CD4-positive, alpha-beta memory T cell (primary cell): ENCODE measurements around the gene ACTBL2. TPM values are rescaled to one million over a fixed set of nuclear protein-coding genes. Genes with fewer than 3 reads are reported as not detected.
"Not testable (repeated sequence)": the region's sequence is repeated elsewhere in the genome, so short reads cannot be mapped to it uniquely, and the experiment has no call there.

Source experiments
- CTCF ChIA-PET: fragments of 350-600 bp; sonication (Branson Sonifier 250); formaldehyde crosslinking; loops from one replicate; lab custom pipeline; 2021; ENCODE audit warnings: inconsistent platforms; ENCODE audit not compliant: partially characterized antibody; lab: Charles Lee
- POLR2A ChIA-PET: fragments of 350-600 bp; sonication (Branson Sonifier 250); formaldehyde crosslinking; loops from one replicate; lab custom pipeline; 2021; ENCODE audit not compliant: partially characterized antibody; lab: Charles Lee
- DNase-seq, 5 donors: peaks; one replicate each; pipeline versions ENCODE4 v3.0.0 to v3.0.0-alpha.2; 2020 to 2022; ENCODE audit warnings: mixed read lengths in 1 of 5
- H3K27ac ChIP-seq: one replicate; pipeline ENCODE4 v1.7.0; 2013; ENCODE audit warnings: low read depth, low read length
- H3K27me3 ChIP-seq: 2 replicates; pipeline ENCODE4 v1.7.0; 2013; ENCODE audit warnings: mild to moderate bottlenecking, low read length, moderate library complexity; ENCODE audit not compliant: insufficient read depth
- H3K36me3 ChIP-seq: 2 replicates; pipeline ENCODE4 v1.7.0; 2013; ENCODE audit warnings: mild to moderate bottlenecking, low read length, moderate library complexity; ENCODE audit not compliant: insufficient read depth
- H3K4me1 ChIP-seq: 2 replicates; pipeline ENCODE4 v1.7.0; 2013; ENCODE audit warnings: mild to moderate bottlenecking, low read length, moderate library complexity; ENCODE audit not compliant: insufficient read depth
- H3K4me3 ChIP-seq, 2 donors: one replicate each; pipeline ENCODE4 v1.7.0; 2013; ENCODE audit warnings: low read length in 2 of 2, mild to moderate bottlenecking in 1 of 2
- H3K9me3 ChIP-seq, 2 donors: one replicate each; pipeline ENCODE4 v1.7.0; 2013; ENCODE audit warnings: low read length in 2 of 2, control low read depth in 1 of 2; ENCODE audit not compliant: control insufficient read depth in 1 of 2
- H3K27ac Mint-ChIP-seq, 7 donors: one replicate each; pipeline ENCODE4 v1.8.0; 2020 to 2021; ENCODE audit warnings: mixed read lengths in 7 of 7, mild to moderate bottlenecking in 6 of 7, inconsistent platforms in 3 of 7, moderate library complexity in 3 of 7
- H3K27me3 Mint-ChIP-seq, 2 donors: one replicate each; pipeline ENCODE4 v1.8.0; 2020 to 2021; ENCODE audit warnings: mixed read lengths in 2 of 2
- H3K36me3 Mint-ChIP-seq, 2 donors: one replicate each; pipeline ENCODE4 v1.8.0; 2020 to 2021; ENCODE audit warnings: mixed read lengths in 2 of 2, inconsistent platforms in 1 of 2, mild to moderate bottlenecking in 1 of 2
- H3K4me1 Mint-ChIP-seq, 4 donors: one replicate each; pipeline ENCODE4 v1.8.0; 2020 to 2021; ENCODE audit warnings: mixed read lengths in 4 of 4, mild to moderate bottlenecking in 1 of 4
- H3K4me3 Mint-ChIP-seq, 8 donors: one replicate each; pipeline ENCODE4 v1.8.0; 2020 to 2021; ENCODE audit warnings: mixed read lengths in 8 of 8, mild to moderate bottlenecking in 7 of 8, moderate library complexity in 6 of 8, inconsistent platforms in 3 of 8
- H3K9me3 Mint-ChIP-seq, 8 donors: one replicate each; pipeline ENCODE4 v1.8.0; 2020 to 2021; ENCODE audit warnings: mixed read lengths in 8 of 8, mild to moderate bottlenecking in 5 of 8, inconsistent platforms in 3 of 8, moderate library complexity in 1 of 8
- intact Hi-C: fragments of 100-400 bp; cut with micrococcal nuclease; formaldehyde crosslinking; loops from one replicate; pipeline ENCODE4 v1.15.1; 2023
- polyA plus RNA-seq, 2 donors: library from polyadenylated mRNA; unstranded; fragments of 300-500 nt; fragmentation: Illumina TruSeq; gene quantifications; one replicate each; pipeline ENCODE4 v1.2.3, GENCODE V29; 2021
- total RNA-seq, 2 experiments: library from RNA; stranded (reverse); gene quantifications; one replicate each; pipeline ENCODE4 v1.2.3, GENCODE V29; 2021

The ACTBL2 gene
- total RNA-seq, result not detected
- polyA plus RNA-seq, result not detected

GRCh38 chr5:57482671-57483106 lies at the start of gene ACTBL2:
TSS of gene ACTBL2 (minus strand) at chr5:57482811. CDS start at chr5:57482707, 104 bp downstream.
- no peak within 1 kb of the TSS for H3K4me3 ChIP-seq
- DNase-seq, result no peak
- Mint-ChIP-seq H3K4me3 (no peak within 1 kb of the TSS), H3K27me3 (peaks cover 6% of the 10 kb centered on the region in 2 donors), H3K27ac (no peak within 1 kb of the TSS), H3K4me1 (no peaks in the 10 kb centered on the region), H3K9me3 (peaks cover 0 to 3% (median 0%) of the 10 kb centered on the region in 8 donors), H3K36me3 (no peaks in the 10 kb centered on the region)
- H3K9me3 ChIP-seq, result no peaks in the 10 kb centered on the region
- intact Hi-C loops, result no loop called here
- no peaks in the 10 kb centered on the region for H3K4me1 ChIP-seq
- CTCF ChIA-PET, result no interaction called here
- H3K27me3 ChIP-seq, result peaks cover 4% of the 10 kb centered on the region
- H3K36me3 ChIP-seq, result no peaks in the 10 kb centered on the region
- POLR2A ChIA-PET, result no interaction called here
- H3K27ac ChIP-seq, result no peak within 1 kb of the TSS

- H3K27me3 ChIP-seq, result no peaks in the 10 kb centered on the region
- H3K27ac Mint-ChIP-seq, result no peak overlapping the region
- H3K9me3 Mint-ChIP-seq, result peaks cover 0 to 1% (median 0%) of the 10 kb centered on the region in 8 donors
- no peak overlapping the region for H3K4me3 Mint-ChIP-seq
- H3K27ac ChIP-seq, result no peak overlapping the region
- ChIA-PET CTCF (no interaction called here), POLR2A (no interaction called here)
- H3K4me3 ChIP-seq, result no peak overlapping the region
- peaks cover 0 to 5% of the 10 kb centered on the region in 2 donors for H3K27me3 Mint-ChIP-seq
- intact Hi-C loops, result no loop called here
- H3K36me3 Mint-ChIP-seq, result no peaks in the 10 kb centered on the region
- no peaks in the 10 kb centered on the region for H3K4me1 ChIP-seq
- H3K36me3 ChIP-seq, result no peaks in the 10 kb centered on the region
- H3K9me3 ChIP-seq, result no peaks in the 10 kb centered on the region
- no peak for DNase-seq
- no peaks in the 10 kb centered on the region for H3K4me1 Mint-ChIP-seq
Observed at GRCh38 chr5:57531333-57531732, 48.7 kb upstream of the ACTBL2 start.

GRCh38 chr5:57529864-57530263 lies 47.3 kb upstream of the ACTBL2 start:
- ChIA-PET CTCF (no interaction called here), POLR2A (no interaction called here)
- no peaks in the 10 kb centered on the region for H3K36me3 ChIP-seq
- no peaks in the 10 kb centered on the region for H3K27me3 ChIP-seq
- H3K4me3 ChIP-seq, result no peak overlapping the region
- Mint-ChIP-seq H3K36me3 (no peaks in the 10 kb centered on the region), H3K9me3 (peaks cover 0 to 1% (median 0%) of the 10 kb centered on the region in 8 donors), H3K4me1 (no peaks in the 10 kb centered on the region), H3K27me3 (peaks cover 0 to 5% of the 10 kb centered on the region in 2 donors), H3K27ac (no peak overlapping the region), H3K4me3 (no peak overlapping the region)
- intact Hi-C loops, result no loop called here
- no peak for DNase-seq
- no peaks in the 10 kb centered on the region for H3K9me3 ChIP-seq
- H3K4me1 ChIP-seq, result no peaks in the 10 kb centered on the region
- no peak overlapping the region for H3K27ac ChIP-seq

GRCh38 chr5:57527870-57528269 lies 45.3 kb upstream of the ACTBL2 start:
- no peak overlapping the region for H3K4me3 Mint-ChIP-seq
- H3K27ac ChIP-seq, result no peak overlapping the region
- no peaks in the 10 kb centered on the region for H3K4me1 ChIP-seq
- peaks cover 0 to 2% of the 10 kb centered on the region in 2 donors for H3K27me3 Mint-ChIP-seq
- CTCF ChIA-PET, result no interaction called here
- peaks cover 0 to 1% (median 0%) of the 10 kb centered on the region in 8 donors for H3K9me3 Mint-ChIP-seq
- H3K4me3 ChIP-seq, result no peak overlapping the region
- POLR2A ChIA-PET, result no interaction called here
- intact Hi-C loops, result no loop called here
- H3K9me3 ChIP-seq, result no peaks in the 10 kb centered on the region
- no peak overlapping the region for H3K27ac Mint-ChIP-seq
- no peaks in the 10 kb centered on the region for H3K27me3 ChIP-seq
- DNase-seq, result no peak
- no peaks in the 10 kb centered on the region for H3K36me3 ChIP-seq
- H3K36me3 Mint-ChIP-seq, result no peaks in the 10 kb centered on the region
- no peaks in the 10 kb centered on the region for H3K4me1 Mint-ChIP-seq

GRCh38 chr5:57524348-57525060 lies 41.9 kb upstream of the ACTBL2 start:
- Histone ChIP-seq H3K36me3 (no peaks in the 10 kb centered on the region), H3K4me3 (no peak overlapping the region), H3K4me1 (no peaks in the 10 kb centered on the region), H3K27me3 (no peaks in the 10 kb centered on the region), H3K9me3 (no peaks in the 10 kb centered on the region), H3K27ac (no peak overlapping the region)
- POLR2A ChIA-PET, result no interaction called here
- no peaks in the 10 kb centered on the region for H3K36me3 Mint-ChIP-seq
- peak overlapping the region in 1 of 7 donors; percentile 35 for H3K27ac Mint-ChIP-seq
- intact Hi-C loops, result no loop called here
- H3K4me1 Mint-ChIP-seq, result no peaks in the 10 kb centered on the region
- CTCF ChIA-PET, result interaction anchor here (1.6 kb wide), 1 partner anchor 25 kb away, joined by 4 read pairs; no protein-coding TSS in a partner anchor
- no peak overlapping the region for H3K4me3 Mint-ChIP-seq
- no peaks in the 10 kb centered on the region for H3K27me3 Mint-ChIP-seq
- DNase-seq, result no peak
- peaks cover 0 to 6% (median 2%) of the 10 kb centered on the region in 8 donors for H3K9me3 Mint-ChIP-seq

GRCh38 chr5:57522477-57522876 lies 39.9 kb upstream of the ACTBL2 start:
- H3K4me1 Mint-ChIP-seq, intact Hi-C loops: not testable (repeated sequence)

GRCh38 chr5:57518415-57518814 lies 35.8 kb upstream of the ACTBL2 start:
- H3K4me1 ChIP-seq, H3K27ac Mint-ChIP-seq, H3K27me3 ChIP-seq, intact Hi-C loops, H3K27ac ChIP-seq, POLR2A ChIA-PET, H3K9me3 Mint-ChIP-seq, H3K27me3 Mint-ChIP-seq, H3K36me3 Mint-ChIP-seq, H3K36me3 ChIP-seq, H3K4me1 Mint-ChIP-seq, DNase-seq, H3K9me3 ChIP-seq, H3K4me3 Mint-ChIP-seq, CTCF ChIA-PET, H3K4me3 ChIP-seq: not testable (repeated sequence)

More at GRCh38 chr5:57522477-57522876, 39.9 kb upstream of the ACTBL2 start:
- POLR2A ChIA-PET, H3K9me3 Mint-ChIP-seq, H3K4me1 ChIP-seq, H3K27ac Mint-ChIP-seq, H3K36me3 Mint-ChIP-seq, H3K4me3 Mint-ChIP-seq, H3K4me3 ChIP-seq, CTCF ChIA-PET, H3K9me3 ChIP-seq, H3K27me3 Mint-ChIP-seq, H3K27me3 ChIP-seq, H3K27ac ChIP-seq, H3K36me3 ChIP-seq, DNase-seq: not testable (repeated sequence)
